Fibroblast of skin of right biceps (primary cell): ENCODE data around the gene SEL1L3.

Experiments used
- DNase-seq: peaks from one replicate; pipeline ENCODE4 v3.0.0-alpha.2; 2013

SEL1L3 gene

DNA sequence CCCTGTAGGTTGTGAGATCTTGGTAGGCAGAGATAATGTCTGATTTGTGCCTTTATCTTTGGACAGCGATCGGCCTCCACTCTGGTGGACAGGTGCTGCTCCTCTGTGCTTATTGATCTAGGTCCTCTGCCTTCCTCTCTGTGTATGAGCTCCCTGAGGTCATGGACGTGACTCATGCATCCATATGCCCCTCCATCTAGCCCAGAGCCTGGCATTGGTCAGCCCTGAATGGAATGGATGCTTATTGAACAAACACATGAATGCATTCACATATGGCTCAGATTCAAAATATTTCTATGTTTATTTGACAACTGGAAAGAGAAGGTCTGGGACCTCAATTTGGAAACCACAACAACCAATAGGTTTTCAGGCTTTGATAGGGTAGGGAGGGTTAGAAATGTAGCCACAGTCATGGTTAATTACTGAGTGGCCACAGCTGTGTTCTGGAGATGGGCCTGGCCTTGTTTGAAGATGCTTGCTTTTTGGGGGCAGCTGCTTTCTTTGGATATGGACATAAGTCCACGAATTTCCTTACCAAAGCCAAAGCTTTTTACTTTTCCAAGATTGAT is 76.2 kb downstream of the SEL1L3 start:
- DNase-seq = peak; percentile 14

DNA sequence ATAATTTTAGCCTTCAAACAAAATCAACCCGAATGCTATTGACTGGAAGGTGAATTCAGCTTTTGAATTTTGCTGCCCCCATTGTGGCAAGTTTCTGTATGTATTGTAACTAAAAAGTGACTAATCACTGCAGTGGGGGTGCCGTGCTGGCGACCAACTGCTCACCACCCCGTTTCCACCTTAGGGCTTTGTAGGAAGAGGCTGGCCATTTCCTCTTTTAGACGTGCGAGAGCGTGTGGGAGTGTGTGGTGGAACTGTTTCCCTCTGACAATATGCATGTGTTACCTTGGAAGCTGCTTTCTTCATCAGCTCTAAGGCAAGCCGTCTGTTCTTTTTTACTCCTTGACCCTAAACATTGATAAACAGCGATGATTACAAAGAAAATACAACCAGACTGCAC is 78.8 kb downstream of the SEL1L3 start:
- DNase-seq = no peak

DNA sequence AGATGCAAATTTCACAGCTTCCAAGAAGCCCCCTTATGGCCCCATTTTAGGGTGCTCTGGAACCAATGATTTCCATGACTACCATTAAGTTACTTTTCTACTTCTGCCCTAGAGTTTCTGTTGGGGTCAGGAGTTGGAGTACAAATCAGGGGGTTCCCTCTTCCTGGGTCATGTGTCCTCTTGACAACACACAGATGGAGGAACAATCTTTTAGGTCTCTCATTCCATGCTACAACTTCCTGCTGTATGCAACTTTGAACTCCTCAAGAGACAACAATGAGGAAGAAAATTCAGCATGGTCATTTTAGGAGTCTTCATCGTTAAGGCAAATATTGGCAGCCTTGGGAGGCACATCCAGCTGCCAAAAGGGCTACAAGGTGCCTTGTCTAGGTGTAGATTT is 79.7 kb downstream of the SEL1L3 start:
- DNase-seq = no peak

DNA sequence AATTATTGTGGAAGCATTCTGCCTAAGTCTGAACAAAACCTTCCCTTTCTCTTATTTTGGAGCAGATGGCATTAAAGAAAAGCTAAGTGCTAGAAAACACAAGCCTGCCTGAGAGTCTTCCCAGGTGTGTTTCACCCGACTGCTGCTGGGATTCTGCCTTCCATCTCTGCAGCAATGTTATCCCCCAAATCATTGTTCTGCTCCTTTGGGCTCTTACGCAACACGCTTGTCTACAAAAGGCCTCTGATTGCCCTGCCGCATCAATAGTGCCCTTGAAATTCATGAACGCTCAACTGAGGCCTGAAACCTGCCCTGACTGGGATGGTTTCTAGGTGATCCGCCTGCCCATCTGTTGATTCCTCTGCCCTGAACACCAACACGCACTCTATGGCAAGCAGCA is 80.3 kb downstream of the SEL1L3 start:
- no peak for DNase-seq

DNA sequence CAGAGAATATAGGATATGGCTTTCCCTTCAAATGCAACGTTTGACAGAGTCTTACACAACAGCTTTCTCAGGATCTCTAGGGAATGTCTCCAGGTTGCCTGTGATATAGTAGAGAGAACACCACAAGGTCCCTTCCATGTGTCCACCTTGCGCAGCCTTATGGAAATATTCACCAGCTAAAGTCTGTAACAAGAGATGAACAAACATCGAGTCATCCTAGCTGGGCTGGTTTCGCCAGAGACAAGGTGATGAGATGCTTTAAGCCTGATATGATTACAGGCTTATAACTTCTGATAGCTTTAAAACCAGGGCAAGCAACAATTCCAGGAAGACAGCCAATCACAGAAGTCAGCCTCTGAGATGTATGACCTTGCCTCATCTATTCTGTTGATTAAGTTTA is 83.8 kb downstream of the SEL1L3 start:
- peak; percentile 22 for DNase-seq

DNA sequence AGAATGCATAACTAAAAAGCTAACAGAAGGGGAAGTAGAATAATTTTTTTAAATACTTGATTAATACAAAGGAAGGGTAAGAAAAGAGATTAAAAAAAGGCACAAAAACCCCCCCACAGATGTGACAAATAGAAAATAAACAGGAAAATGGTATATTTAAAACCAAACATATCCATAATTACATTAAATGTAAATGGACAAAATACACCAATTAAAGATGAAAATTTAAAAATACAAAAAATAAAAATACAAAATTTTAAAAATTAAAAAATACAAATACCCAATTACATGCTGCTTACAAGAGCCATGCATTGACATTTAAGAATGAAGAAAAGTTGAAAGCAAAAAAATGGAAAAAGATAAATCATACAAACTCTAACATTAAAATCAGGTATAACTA is 86.0 kb downstream of the SEL1L3 start:
- DNase-seq = no peak

DNA sequence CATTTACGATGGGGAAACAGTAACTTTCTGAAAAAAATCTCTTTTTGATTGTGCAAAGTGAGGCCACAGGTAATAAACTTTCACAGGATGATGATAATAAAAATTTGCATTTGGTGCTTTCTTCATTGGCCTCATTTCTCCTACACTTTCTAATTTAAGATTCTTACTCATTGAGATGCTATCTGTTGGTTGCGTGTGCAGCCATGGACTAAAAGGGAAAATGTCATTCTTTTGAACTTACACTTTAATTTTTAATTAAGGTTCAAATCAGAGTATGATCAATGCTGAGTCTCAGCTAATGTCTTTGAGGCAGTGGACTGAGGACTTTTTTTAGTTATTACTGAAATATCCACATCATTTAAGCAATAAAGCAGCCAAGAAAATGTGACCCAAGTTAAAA is 87.6 kb downstream of the SEL1L3 start:
- DNase-seq = peak; percentile 27

- DNase-seq = no peak
Measured at GRCh38 chr4:25773358-25773757, 89.4 kb downstream of the SEL1L3 start.

GRCh38 chr4:25771672-25772071 is 91.1 kb downstream of the SEL1L3 start:
- DNase-seq = no peak

- peak; percentile 16 for DNase-seq
Measured at GRCh38 chr4:25770847-25771246, 91.9 kb downstream of the SEL1L3 start.

GRCh38 chr4:25769251-25769650 is 93.5 kb downstream of the SEL1L3 start:
- DNase-seq = peak; percentile 12

DNA sequence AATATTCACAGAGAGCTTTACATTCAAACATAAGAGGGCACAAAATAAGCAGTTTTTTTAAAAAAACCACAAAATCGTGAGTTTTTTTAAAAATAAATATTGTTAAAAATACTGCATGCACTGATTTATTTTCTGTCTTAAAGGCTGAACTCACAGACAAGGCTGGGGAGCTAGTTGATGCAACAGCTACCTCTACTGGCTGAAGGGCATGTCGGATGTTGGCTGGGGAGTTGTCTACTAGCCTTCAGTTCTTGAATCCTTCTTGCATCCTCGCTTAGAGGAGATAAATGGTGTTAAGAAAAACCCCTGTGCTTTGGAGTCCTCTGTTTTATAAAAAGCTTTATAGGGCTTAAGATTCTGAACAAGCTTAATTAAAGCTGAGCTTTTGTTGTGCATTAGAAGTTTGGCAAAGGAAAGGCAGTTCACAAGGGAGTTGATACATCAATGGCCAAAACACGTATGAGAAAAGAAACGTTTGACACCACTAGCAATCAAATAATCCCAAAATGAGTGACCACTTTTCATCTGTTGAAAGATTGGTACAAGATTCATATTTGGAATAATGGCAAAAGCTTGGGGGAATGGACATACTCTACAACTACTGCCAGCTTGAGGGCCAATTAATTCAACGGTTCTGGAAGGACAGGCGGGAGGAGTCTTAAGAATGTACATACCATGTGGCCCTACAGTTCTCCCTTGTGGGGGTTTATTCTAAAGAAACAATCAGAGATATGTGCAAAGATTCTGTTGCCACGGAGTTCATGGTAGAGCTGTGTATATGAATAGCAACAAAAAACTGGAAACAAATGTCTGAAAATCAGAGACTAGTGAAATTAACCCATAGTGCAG is 94.7 kb downstream of the SEL1L3 start:
- DNase-seq = peak; percentile 66

DNA sequence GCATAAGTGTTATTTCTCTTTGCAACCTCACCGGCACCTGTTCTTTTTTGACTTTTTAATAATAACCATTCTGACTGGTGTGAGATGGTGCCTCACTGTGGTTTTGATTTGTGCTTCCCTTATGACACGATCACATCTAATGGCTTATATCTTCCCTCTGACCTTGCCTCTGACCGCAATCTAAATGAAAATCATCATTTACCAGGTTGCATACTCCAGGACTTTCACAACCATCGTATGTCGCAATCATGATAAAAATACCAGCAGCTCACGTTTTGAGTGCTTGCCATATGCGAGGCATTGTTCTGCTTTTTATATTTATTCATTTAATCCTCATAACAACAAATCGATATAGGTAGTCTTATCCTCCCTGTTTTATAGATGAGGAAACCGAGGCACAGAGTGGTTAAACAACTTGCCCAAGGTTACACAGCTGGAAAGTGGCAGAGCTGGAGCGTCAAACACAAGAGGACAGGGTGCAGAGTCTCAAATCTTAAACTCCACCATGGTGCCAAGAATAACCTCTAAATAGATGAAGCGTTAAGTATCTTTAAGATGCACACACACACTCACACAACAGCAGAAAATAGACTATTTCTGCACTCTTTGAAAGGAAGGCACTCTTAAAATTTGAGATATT is 102.2 kb downstream of the SEL1L3 start:
- DNase-seq = peak; percentile 14

DNA sequence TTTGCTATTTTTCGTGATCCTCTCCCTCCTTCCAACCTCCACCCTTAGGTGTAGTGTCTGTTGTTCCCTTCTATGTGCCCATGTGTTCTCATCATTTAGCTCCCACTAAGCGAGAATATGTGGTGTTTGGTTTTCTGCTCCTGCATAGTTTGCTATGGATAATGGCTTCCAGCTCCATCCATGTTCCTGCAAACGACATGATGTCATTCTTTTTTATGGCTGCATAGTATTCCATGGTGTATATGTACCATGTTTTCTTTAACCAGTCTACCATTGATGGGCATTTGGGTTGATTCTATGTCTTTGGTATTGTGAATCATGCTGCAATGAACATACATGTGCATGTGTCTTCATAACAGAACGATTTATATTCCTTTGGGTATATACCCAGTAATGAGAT is 102.7 kb downstream of the SEL1L3 start:
- DNase-seq = no peak

DNA sequence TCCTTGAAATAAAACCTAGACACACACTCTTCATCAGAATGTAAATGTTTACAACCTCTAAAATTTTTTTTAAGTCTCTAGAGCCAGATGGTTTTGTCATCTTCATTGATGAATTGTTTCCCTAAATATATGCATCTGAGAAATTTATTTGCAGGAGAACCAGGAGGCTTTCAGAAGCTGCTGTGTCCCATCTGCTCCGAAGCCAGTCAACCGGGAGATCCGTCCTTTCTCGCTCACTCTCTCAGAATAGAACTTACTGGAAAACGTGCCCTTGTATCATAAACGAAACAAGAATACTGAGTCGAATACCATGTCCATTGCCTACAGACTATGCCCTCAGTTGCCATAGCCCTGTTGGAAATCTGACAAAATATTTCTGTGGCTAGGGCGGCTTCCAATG is 103.7 kb downstream of the SEL1L3 start:
- DNase-seq = no peak

GRCh38 chr4:25757452-25757851 is 105.3 kb downstream of the SEL1L3 start:
- DNase-seq = no peak

- no peak for DNase-seq
Measured at GRCh38 chr4:25756503-25756902, 106.3 kb downstream of the SEL1L3 start.

- no peak for DNase-seq
Measured at GRCh38 chr4:25755911-25756310, 106.9 kb downstream of the SEL1L3 start.

DNA sequence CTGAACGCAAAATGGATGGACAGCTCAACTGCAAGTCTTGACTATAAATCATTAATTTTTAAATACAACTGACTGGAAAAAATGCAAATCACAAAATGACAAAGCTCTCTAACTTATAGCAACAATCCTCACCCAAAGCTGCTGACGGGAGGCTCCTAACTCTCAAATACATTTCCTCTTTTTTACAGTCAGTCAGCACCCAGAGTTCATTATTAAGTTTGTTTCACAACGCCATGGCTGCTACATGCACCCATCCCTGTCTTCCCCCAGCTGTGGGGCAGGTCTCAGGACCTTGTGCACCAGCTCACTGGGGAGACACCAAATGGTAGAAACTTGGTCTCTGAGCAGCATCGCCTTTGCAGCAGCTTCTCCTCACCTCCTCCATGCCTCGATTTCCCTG is 109.5 kb downstream of the SEL1L3 start:
- DNase-seq = no peak

- no peak for DNase-seq
Measured at GRCh38 chr4:25750874-25751273, 111.9 kb downstream of the SEL1L3 start.

DNA sequence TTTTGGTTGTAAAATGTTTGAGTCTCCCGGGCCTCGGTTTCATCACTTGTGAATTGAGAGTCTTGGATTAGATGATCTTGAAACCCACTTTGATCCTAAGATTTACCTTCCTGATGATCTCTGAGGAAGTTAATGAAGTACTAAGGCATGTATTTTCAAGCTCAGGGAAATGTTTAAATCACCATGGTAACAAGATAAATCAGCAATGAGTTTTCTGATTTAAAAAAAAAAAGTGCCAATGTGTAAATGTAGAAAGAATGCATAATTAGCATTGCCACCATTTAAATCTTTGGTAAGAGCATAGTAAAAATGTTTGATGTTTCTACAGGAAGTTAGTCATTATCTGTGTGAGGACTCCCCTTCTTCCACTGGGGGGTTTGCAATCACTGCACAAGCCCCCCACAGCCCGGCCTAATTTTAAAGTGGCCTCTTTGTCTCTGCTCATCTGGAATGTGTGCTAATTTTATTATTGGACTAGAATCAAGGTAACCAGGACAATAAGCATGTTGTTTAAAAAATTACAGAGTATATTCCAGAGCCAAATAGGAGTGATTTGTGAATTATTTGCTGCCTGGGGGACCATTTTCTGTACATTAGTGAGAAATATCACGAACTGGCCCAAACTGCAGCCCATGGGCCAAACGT is 113.5 kb downstream of the SEL1L3 start:
- peak; percentile 17 for DNase-seq

- no peak for DNase-seq
Measured at GRCh38 chr4:25743971-25744370, 118.8 kb downstream of the SEL1L3 start.

DNA sequence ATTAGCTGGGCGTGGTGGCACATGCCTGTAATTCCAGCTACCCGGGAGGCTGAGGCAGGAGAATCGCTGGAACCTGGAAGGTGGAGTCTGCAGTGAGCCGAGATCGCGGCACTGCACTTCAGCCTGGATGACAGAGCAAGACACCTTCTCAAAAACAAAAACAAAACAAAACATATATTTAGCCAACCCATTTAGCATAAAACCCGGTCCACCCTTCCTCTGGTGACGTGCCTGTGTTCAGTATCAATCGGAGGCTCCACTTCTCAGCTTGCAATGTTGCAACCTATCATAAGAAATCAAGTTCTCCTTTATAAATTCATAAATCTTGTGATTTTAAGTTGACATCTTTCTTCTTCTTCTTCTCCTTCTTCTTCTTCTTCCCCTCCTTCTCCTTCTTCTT is 133.2 kb downstream of the SEL1L3 start:
- no peak for DNase-seq

DNA sequence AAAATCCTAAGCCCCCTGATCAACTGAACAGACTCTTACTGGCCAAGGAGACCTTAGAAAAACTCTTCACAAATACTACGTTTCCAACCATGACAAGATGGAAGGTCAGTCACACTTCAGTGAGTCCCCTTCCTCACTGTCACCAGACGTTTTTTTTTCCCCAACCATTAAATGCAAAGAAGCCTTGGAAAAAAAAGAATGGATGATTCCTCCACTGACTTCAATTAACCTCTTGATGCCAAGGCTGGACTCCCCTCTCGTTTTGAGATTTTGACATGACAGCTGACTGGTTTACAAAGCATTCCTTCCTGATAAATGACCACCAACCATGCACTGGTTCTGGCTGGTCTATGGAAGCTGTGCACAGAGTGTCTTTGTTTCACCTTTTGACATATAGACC is 133.9 kb downstream of the SEL1L3 start:
- DNase-seq = no peak
